SHP77 treated with DMSO at 0.1 percent for 48 hours (cell line): ENCODE measurements around the gene HSD17B1.
"Not testable (repeated sequence)": the region's sequence is repeated elsewhere in the genome, so short reads cannot be mapped to it uniquely, and the experiment has no call there.

Experiments used
- DNase-seq: peaks from one replicate; lab custom pipeline; 2025; lab: John Stamatoyannopoulos, UW

HSD17B1 gene

DNA sequence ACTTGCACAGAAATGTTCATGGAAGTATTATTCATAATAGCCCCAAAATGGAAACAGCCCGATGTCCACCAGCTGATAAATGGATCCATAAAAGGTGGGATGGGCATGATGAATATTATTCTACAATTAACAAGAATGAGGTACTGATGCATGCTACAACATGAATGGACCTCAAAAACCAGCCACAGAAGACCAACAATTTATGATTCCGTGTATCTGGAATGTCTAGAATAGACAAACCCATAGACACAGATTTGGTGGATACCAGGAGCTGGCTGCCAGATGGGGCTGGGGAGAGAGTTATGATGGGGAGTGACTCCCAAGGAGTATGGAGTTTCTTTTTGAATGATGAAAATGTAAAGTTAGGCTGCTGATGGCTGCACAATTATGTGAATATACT, 27.5 kb upstream of the HSD17B1 start:
- no peak for DNase-seq

DNA sequence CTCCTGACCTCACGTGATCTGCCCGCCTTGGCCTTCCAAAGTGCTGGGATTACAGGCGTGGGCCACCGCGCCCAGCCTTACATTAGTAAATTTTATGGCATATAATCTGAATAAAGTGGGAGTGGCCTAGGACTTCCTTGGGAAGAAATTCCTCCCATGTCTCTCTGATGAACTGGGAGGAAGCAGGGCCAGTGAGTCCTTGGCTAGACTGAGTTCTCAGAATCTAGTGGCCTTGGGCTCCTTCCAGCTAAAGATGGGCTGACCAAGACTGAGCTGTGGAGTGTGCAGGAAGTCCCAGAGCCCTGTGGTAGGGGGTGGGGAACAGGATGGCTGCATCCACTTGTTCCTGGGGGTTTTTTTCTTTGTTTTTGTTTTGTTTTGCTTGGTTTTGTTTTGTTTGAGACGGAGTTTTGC, 26.7 kb upstream of the HSD17B1 start:
- no peak for DNase-seq

DNA sequence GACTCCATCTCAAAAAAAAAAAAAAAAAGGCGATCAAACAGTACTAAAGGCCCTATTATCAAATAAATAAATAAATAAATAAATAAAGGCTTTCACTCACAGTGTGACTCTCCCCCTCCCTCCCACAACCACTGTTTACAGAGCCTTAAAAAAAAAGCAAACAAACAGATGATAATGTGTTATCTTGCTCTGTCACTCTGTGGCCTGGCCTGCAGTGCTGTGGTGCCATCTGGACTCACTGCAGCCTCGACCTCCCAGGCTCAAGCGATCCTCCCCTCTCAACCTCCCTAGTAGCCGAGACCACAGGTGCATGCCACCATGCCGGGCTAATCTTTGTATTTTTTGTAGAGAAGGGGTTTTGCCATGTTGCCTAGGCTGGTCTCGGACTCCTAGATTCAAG, 24.8 kb upstream of the HSD17B1 start:
- no peak for DNase-seq

GRCh38 chr17:42529061-42529460, 23.7 kb upstream of the HSD17B1 start:
- DNase-seq = no peak

GRCh38 chr17:42530952-42531454, 21.7 kb upstream of the HSD17B1 start:
- DNase-seq = no peak

GRCh38 chr17:42531455-42532354, 21.0 kb upstream of the HSD17B1 start:
- peak; percentile 58 for DNase-seq

DNA sequence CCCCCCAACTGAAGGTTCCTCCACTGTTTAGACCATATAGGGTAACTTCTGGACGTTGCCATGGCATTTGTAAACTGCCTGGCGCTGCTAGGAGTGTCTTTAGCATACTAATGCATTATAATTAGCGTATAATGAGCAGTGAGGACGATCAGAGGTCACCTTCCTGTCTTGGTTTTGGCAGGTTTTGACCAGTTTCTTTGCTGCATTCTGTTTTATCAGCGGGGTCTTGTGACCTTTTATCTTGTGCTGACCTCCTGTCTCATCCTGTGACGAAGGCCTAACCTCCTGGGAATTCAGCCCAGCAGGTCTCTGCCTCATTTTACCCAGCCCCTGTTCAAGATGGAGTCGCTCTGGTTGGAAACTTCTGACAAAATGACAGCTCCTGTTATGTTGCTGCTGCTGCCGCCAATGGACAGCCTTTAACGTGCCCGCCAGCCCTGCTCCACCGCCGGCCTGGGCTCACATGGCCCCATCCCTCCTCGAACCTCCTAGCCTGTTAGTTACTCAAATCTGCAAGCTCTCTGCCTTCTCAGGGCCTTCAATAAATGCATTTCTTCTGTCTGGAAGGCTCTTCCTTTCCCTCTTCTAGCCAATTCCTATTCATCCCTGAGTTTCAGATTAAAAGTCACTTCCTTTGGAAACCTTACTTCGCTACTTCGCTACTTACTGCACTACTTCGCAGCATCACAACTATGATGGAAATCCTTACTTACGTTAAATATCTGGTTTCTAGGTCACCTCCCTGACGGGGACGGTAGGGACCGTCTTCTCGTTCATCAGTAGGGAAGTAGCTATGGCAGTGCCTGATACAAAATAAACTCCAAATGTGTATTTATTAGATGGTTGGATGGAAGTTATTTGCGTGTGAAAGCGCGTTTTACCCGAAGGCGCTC, 17.3 kb upstream of the HSD17B1 start:
- peak; percentile 76 for DNase-seq

- peak; percentile 79 for DNase-seq
These were observed 16.7 kb upstream of the HSD17B1 start, which contains the start of gene NAGLU for GRCh38 chr17:42536048-42536371. NAGLU (plus strand) TSS chr17:42536241; CDS start chr17:42536273, 32 bp downstream.

- peak; percentile 66 for DNase-seq
These were observed 16.2 kb upstream of the HSD17B1 start for GRCh38 chr17:42536372-42537155.

DNA sequence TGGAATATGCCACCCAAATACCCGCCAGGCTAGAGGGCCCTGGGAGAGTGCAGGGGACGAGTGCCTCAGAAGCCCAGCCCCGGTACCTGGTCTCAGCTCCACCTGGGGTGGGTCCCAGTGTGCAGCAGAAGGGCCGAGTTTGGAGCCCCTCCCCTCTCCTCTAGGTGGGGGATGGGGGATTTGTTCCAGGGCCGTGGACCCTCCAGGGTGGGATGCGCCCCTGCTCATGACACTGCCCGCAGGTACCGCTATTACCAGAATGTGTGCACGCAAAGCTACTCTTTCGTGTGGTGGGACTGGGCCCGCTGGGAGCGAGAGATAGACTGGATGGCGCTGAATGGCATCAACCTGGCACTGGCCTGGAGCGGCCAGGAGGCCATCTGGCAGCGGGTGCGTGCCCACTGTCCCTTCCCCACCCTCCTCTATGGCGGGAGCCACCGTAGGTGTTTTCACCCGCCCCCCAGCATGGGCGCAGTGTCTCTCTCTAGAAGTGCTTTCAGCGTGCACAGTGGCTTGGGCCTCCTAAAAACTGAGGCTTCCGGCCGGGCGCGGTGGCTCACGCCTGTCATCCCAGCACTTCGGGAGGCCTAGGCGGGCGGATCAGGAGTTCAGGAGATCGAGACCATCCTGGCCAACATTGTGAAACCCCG, 15.4 kb upstream of the HSD17B1 start:
- no peak for DNase-seq

GRCh38 chr17:42537826-42538451, 14.8 kb upstream of the HSD17B1 start:
- no peak for DNase-seq

DNA sequence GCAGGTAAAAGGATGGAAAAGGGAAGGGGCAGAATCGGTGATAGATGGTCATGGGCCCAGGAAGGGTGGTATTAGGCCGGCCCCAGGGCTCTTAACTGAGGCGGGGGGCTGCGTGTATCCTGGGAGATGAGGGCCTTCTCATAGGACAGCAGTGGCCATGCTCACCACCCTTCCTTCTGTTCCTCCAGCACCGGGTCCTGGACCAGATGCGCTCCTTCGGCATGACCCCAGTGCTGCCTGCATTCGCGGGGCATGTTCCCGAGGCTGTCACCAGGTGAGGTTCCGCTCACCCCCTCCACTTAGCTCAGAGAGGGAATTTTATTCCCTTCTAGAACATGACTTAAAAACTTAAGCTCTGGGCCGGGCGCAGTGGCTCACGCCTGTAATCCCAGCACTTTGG, 14.2 kb upstream of the HSD17B1 start:
- no peak for DNase-seq

- DNase-seq = not testable (repeated sequence)
These were observed 12.2 kb upstream of the HSD17B1 start for GRCh38 chr17:42540558-42540957.

DNA sequence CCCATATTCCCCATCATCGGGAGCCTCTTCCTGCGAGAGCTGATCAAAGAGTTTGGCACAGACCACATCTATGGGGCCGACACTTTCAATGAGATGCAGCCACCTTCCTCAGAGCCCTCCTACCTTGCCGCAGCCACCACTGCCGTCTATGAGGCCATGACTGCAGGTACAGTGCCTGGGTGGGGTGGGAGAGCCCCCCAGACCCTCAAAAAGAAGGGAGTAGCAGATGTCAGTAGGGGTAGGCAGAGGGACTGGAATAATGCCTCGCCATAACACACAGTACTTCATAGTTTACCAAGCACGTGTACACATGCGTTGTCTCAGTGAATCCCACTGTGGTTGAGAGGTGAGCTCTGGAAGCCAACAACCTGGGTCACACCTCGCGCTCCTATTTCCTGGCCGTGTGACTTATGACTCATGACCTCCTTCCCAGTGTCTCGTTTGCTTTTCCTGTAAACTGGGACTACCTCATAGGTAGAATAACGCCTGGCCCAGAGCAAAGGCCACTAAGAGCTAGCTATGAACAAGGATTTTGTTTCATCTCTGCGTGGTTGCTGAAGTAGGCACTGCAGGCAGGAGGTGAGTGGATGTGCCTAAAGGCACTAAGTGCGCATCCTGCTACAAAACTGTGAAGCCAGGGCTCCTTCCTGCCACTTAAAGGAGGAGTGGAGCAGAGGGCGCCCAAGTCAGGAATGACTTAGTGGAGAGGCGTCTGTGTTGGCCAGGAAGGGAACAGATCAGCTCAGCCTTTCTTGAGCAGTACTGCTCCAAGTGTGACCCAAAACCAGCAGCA, 11.5 kb upstream of the HSD17B1 start:
- DNase-seq = no peak

- no peak for DNase-seq
These were observed 9.3 kb upstream of the HSD17B1 start for GRCh38 chr17:42543190-42544079.

DNA sequence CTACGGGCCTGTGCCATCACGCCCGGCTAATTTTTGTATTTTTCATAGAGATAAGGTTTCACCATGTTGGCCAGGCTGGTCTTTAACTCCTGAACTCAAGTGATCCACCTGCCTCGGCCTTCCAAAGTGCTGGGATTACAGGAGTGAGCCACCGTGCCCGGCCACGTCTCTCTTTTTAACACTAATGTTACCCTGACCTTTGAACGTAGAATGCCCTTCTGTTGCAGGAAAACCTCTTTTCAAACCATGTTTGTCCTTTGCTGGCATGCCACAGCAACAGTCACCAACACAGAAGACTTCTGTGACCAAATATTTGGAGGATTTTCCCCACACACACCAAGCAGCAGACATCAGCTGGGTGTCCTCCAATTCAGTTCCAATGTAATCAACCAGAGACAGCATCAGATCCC, 7.8 kb upstream of the HSD17B1 start:
- DNase-seq = no peak

DNA sequence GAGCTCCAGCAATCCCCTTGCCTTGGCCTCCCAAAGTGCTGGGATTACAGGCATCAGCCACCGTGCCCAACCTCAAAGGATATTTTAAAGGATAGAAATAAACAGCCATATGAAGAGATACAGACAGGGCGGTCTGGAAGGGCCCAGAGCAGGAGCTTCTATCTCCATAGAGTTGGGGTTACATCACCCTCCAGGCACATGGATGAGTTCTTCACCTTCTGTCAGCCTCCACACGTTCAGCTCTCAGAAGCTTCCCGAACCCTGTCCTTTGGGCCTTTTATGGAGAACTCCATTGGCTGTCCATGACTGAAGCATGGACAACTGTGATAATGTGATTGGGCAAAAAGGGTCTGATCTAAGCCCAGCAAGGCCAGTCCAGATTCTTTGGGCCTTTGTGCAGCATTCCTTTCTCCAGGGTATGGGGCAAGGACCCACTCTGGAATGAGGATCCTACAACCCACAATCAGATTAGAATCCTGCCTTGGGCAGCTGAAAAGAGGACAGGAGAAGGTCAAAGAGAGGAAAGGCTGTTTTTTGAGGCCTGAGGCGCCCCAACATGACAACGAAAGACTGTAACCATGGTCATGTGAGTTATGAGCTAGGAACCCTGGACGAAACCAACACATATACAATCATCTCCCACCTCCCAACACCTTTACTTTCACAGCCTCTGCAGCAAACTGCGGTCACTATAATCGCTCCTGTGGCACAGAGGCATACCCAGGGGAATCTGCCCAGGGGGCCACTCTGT, 6.8 kb upstream of the HSD17B1 start:
- not testable (repeated sequence) for DNase-seq

DNA sequence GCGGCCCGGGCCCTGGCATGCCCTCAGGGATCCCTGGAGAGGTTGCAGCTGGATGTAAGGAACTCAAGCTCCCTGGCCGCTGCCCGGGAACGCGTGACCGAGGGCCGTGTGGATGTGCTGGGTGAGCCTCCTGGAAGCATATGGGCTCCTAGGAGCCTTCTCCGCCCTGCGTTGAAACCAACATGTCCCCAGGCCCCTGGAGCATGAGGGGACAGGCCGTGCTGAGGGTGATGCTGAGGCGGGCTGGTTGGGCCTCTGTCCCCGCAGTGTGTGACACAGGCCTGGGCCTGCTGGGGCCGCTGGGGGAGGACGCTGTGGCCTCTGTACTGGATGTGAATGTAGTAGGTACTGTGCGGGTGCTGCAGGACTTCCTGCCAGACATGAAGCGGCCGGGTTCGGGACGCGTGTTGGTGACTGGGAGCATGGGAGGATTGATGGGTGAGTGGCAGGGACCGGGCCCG, 5.7 kb upstream of the HSD17B1 start:
- no peak for DNase-seq
